Measurements from ENCODE around the gene XPO6.

The XPO6 gene

DNA sequence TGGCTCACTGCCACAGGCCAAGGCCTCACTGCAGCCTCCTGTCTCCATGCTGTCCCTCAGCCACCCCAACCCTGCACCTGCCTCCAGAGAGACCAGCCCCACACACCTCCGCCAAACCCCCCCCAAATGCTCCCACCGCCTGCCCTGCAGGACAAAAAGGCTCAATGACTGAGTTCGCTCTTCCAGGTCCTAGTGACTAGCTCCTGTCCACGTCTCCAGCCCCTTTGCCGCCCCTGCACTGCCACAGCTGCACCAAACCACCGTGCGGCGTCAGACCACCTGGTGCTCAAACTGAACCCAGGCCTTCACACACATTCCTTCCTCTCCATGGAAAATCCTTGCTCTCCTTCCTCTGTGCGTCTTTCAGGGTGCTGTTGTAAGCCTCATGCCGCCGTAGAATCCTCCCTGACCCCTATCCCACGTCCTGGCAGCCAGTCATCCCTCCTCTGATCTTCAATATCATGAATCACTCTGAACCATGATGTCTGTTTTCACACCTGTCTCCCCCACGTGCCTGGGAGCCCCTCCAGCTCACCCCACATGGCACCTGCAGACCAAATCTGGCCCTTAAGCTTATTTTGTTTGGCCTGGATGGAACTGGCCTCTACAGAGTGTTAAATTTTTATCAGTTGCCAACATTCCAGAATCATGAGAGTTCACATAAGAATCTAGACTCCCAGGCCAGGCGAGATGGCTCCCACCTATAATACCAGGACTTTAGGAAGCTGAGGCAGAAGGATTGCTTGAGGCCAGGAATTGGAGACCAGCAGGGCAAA is 144.0 kb downstream of the XPO6 start:
- no peak for TF ChIP-seq ZFX (IDR thresholded peaks at IDR 0.05; ENCODE audit: borderline replicate concordance)
- TF ChIP-seq, protein P1, sequence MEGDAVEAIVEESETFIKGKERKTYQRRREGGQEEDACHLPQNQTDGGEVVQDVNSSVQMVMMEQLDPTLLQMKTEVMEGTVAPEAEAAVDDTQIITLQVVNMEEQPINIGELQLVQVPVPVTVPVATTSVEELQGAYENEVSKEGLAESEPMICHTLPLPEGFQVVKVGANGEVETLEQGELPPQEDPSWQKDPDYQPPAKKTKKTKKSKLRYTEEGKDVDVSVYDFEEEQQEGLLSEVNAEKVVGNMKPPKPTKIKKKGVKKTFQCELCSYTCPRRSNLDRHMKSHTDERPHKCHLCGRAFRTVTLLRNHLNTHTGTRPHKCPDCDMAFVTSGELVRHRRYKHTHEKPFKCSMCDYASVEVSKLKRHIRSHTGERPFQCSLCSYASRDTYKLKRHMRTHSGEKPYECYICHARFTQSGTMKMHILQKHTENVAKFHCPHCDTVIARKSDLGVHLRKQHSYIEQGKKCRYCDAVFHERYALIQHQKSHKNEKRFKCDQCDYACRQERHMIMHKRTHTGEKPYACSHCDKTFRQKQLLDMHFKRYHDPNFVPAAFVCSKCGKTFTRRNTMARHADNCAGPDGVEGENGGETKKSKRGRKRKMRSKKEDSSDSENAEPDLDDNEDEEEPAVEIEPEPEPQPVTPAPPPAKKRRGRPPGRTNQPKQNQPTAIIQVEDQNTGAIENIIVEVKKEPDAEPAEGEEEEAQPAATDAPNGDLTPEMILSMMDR (IDR thresholded peaks at IDR 0.05): no peak

DNA sequence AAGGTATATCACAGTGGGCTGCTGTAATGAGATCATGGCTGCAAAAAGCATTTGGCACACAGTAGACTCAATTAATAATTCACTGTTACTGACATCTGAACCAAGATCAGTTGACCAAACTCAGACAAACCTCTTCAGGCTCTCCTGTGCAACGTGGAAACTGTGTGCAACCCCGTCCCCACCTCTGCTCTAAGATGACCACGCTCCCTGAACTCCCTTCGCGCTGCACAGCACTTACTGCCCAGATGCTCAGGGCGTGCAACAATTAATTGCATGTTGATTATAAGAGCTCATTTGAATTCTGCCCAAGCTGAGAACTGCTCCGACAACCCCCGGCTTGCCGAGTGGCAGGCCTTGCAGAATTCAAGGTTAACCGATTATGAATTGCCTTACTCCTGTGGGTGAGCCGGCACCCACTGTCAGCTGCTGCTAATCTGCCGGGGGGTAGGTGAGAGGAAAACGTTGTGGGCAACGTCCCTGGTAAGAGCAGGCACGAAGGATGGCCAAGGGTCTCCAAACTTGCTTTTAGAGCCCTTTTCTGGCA is 147.0 kb downstream of the XPO6 start:
- TF ChIP-seq ZFX (IDR thresholded peaks at IDR 0.05; ENCODE audit: borderline replicate concordance): no peak
- TF ChIP-seq, protein P1 (IDR thresholded peaks at IDR 0.05): no peak

More for the DNA sequence above, 144.0 kb downstream of the XPO6 start:
- no peak overlapping the region for H3K27ac ChIP-seq

GRCh38 chr16:28064150-28064549 is 147.6 kb downstream of the XPO6 start:
- TF ChIP-seq, protein P1 (IDR thresholded peaks at IDR 0.05): no peak
- TF ChIP-seq ZFX (IDR thresholded peaks at IDR 0.05; ENCODE audit: borderline replicate concordance): no peak
- H3K27ac ChIP-seq: no peak overlapping the region

More for the DNA sequence above, 147.0 kb downstream of the XPO6 start:
- H3K27ac ChIP-seq: no peak overlapping the region

GRCh38 chr16:28063591-28064061 is 148.1 kb downstream of the XPO6 start, which contains the start of gene GSG1L:
TSS of gene GSG1L (minus strand) at chr16:28063714. CDS start at chr16:28063424, 290 bp downstream.
- TF ChIP-seq, protein P1 (IDR thresholded peaks at IDR 0.05): peak; percentile 25
- no peak for TF ChIP-seq ZFX (IDR thresholded peaks at IDR 0.05; ENCODE audit: borderline replicate concordance)
- no peak within 1 kb of the TSS for H3K27ac ChIP-seq

DNA sequence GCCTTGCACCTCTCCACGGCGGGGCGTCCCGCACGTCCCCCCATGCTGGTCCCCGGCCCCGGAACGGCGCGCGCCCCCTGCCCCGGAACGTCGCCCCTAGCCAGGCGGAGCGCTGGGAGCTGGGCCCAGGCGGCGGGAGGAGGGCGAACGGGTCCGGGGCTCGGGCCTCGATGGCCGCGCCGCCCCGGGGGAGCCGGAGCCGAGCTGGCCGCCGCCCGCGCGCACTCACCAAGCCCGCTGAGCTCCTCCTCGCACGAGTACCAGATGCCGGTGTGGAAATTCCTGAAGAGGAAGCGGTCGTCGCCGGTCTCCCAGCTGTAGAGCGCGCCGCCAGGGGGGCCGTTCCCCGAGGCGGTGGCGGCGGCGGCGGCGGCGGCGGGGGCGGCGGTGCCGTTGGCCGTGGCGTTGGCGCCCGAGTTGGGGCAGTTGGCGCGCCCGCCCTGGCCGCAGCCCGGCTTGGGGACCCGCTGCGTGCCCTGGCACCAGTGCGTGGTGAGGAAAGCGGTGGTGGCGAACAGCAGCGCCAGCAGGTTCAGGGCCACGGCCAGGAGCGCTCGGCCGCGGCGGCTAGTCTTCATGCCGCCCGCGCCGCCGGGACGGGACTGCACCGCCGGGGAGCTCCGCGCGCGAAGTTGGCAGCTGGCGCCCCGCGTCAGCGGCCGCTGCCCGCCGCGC is 148.8 kb downstream of the XPO6 start:
- TF ChIP-seq, protein P1 (IDR thresholded peaks at IDR 0.05): no peak
- TF ChIP-seq ZFX (IDR thresholded peaks at IDR 0.05; ENCODE audit: borderline replicate concordance): no peak
- no peak overlapping the region for H3K27ac ChIP-seq

DNA sequence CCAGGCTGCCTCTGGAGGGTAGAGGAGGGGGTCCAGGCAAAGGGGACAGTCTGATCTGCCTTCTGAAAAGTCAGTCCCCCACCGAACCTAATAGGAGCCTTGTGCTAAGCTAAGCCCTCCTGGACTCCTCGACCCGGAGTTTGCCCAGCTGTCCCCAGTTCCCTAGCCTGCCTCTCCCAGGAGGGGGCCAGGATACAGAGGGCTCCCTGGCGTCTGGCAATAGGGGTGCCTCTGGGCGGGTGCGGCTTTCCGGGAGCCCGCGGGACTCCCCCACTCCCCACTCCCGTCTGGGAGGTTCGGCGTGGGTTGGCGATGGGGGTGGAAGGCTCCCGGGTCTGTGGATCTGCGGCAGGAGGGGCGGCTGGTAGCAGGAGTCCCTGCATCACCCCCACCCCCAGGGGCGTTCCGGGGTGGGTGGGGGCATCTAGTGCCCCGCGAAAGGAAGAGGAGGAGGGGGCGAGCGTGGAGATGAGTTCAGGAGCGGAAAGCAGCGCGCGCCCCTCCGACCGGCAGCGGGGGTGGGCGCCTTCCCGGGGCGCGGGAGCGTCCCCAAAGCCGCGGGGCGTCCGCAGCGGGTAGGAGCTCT is 149.4 kb downstream of the XPO6 start:
- TF ChIP-seq, protein P1 (IDR thresholded peaks at IDR 0.05): no peak
- no peak for TF ChIP-seq ZFX (IDR thresholded peaks at IDR 0.05; ENCODE audit: borderline replicate concordance)
- no peak overlapping the region for H3K27ac ChIP-seq

Data from 22Rv1 (cell line).